Measurements from ENCODE around the gene ID2. TPM values are rescaled to one million over a fixed set of nuclear protein-coding genes. Genes with fewer than 3 reads are reported as not detected.
A peak's percentile ranks its signal among the peaks of the same experiment; 100 is the strongest.

ID2 gene
- total RNA-seq, 1 experiment from 2014 or later: 2.1 TPM

- peaks cover 5% of the 10 kb centered on the region; the same call in 1 of the 2 replicates for H3K4me1 ChIP-seq (ENCODE audit: control insufficient read depth, insufficient read depth, low read length)
- H3K9me3 ChIP-seq (ENCODE audit: control insufficient read depth, insufficient read depth, low read depth, low read length): no peaks in the 10 kb centered on the region
- H3K27me3 ChIP-seq (ENCODE audit: control insufficient read depth, insufficient read depth, low read length): 0 out of 2 replicates have a peak, but pooled peaks cover 3% of the 10 kb centered on the region
- BruUV-seq (replicated peaks): no TSS peak
- CTCF ChIA-PET: interaction anchor here (0.5 to 1.4 kb wide), 4 partner anchors 11 to 299 kb away, joined by 3 to 5 read pairs (median 3); partner anchors contain the start of gene ID2
- intact Hi-C loops (cut with micrococcal nuclease; ENCODE audit: unreplicated experiment) (loop anchor here (1.0 kb wide), 1 partner anchor 69 kb away; no protein-coding TSS in a partner anchor), in situ Hi-C loops (cut with HindIII; ENCODE audit: low pct_unique_long_range_greater_than_20kb, low sequenced_read_pairs) (no loop called here)
- H3K36me3 ChIP-seq (ENCODE audit: control insufficient read depth, insufficient read depth, low read length): no peaks in the 10 kb centered on the region
- TF ChIP-seq CTCF (IDR thresholded peaks at IDR 0.05) (no peak), SIN3A (IDR thresholded peaks at IDR 0.05; ENCODE audit: borderline replicate concordance, insufficient read depth, low read depth, low read length) (no peak), REST (IDR thresholded peaks at IDR 0.05; ENCODE audit: insufficient read depth in 1 of 2, low read depth in 2 of 2, low read length in 1 of 2) (no peak)
- DNase-seq (ENCODE audit: low read depth, low spot score) (no peak), ATAC-seq (peak; percentile 32; the same call in 1 of the 2 replicates)
- no peak overlapping the region for H3K27ac ChIP-seq (ENCODE audit: low read length)
- peak overlapping the region; percentile 36 to 47 for H3K4me3 ChIP-seq (ENCODE audit: low read depth in 2 of 2, low read length in 2 of 2)
- POLR2A ChIA-PET: no interaction called here
Measured at GRCh38 chr2:8692783-8693156, 10.9 kb downstream of the ID2 start.

- ChIA-PET POLR2A (no interaction called here), CTCF (interaction anchor here (0.5 to 1.4 kb wide), 4 partner anchors 12 to 230 kb away, joined by 3 to 5 read pairs (median 4); partner anchors contain the start of gene ID2)
- no TSS peak for BruUV-seq (replicated peaks)
- Histone ChIP-seq H3K36me3 (ENCODE audit: control insufficient read depth, insufficient read depth, low read length) (no peaks in the 10 kb centered on the region), H3K27me3 (ENCODE audit: control insufficient read depth, insufficient read depth, low read length) (0 out of 2 replicates have a peak, but pooled peaks cover 3% of the 10 kb centered on the region), H3K4me3 (ENCODE audit: low read depth in 2 of 2, low read length in 2 of 2) (peak overlapping the region; percentile 36 to 47), H3K27ac (ENCODE audit: low read length) (no peak overlapping the region), H3K9me3 (ENCODE audit: control insufficient read depth, insufficient read depth, low read depth, low read length) (no peaks in the 10 kb centered on the region), H3K4me1 (ENCODE audit: control insufficient read depth, insufficient read depth, low read length) (peaks cover 5% of the 10 kb centered on the region; the same call in 1 of the 2 replicates)
- TF ChIP-seq TCF7L2 (IDR thresholded peaks at IDR 0.05; ENCODE audit: low read depth, low read length) (no peak), SIN3A (IDR thresholded peaks at IDR 0.05; ENCODE audit: borderline replicate concordance, insufficient read depth, low read depth, low read length) (no peak), POLR2AphosphoS5 (IDR thresholded peaks at IDR 0.05; ENCODE audit: low read depth, low read length) (no peak), CTCF (IDR thresholded peaks at IDR 0.05) (peak; percentile 97), REST (IDR thresholded peaks at IDR 0.05; ENCODE audit: insufficient read depth in 1 of 2, low read depth in 2 of 2, low read length in 1 of 2) (no peak)
- ATAC-seq (peak; percentile 95), DNase-seq (ENCODE audit: low read depth, low spot score) (no peak)
- intact Hi-C loops (cut with micrococcal nuclease; ENCODE audit: unreplicated experiment): loop anchor here (1.0 kb wide), 1 partner anchor 68 kb away; no protein-coding TSS in a partner anchor
- in situ Hi-C loops (cut with HindIII; ENCODE audit: low pct_unique_long_range_greater_than_20kb, low sequenced_read_pairs): no loop called here
Measured at GRCh38 chr2:8693157-8693821, 11.4 kb downstream of the ID2 start.
